Putamen (tissue), 1 donor: ENCODE measurements around the gene PHC3.
"Not testable (repeated sequence)": the region's sequence is repeated elsewhere in the genome, so short reads cannot be mapped to it uniquely, and the experiment has no call there.

Experiments used
- DNase-seq: peaks from one replicate; pipeline ENCODE4 v3.0.0-alpha.2; 2016; ENCODE audit warnings: low spot score

Gene PHC3

GRCh38 chr3:170195759-170196158 lies 14.2 kb upstream of the PHC3 start:
- not testable (repeated sequence) for DNase-seq

- no peak for DNase-seq
These were observed 8.1 kb upstream of the PHC3 start for GRCh38 chr3:170189398-170190256.

- DNase-seq = no peak
These were observed 1.2 kb downstream of the PHC3 start for GRCh38 chr3:170180079-170180907.

- DNase-seq = no peak
These were observed 2.1 kb downstream of the PHC3 start for GRCh38 chr3:170179432-170179831.

GRCh38 chr3:170178651-170179050 lies 2.9 kb downstream of the PHC3 start:
- no peak for DNase-seq

GRCh38 chr3:170171563-170171962 lies 10.0 kb downstream of the PHC3 start:
- no peak for DNase-seq

- DNase-seq = no peak
These were observed 16.8 kb downstream of the PHC3 start for GRCh38 chr3:170164717-170165116.

GRCh38 chr3:170163956-170164645 lies 17.4 kb downstream of the PHC3 start:
- no peak for DNase-seq

GRCh38 chr3:170162630-170163029 lies 18.9 kb downstream of the PHC3 start:
- DNase-seq = no peak

- DNase-seq = no peak
These were observed 19.5 kb downstream of the PHC3 start for GRCh38 chr3:170162052-170162451.

GRCh38 chr3:170159933-170160332 lies 21.6 kb downstream of the PHC3 start:
- DNase-seq = no peak

GRCh38 chr3:170159459-170159858 lies 22.1 kb downstream of the PHC3 start:
- DNase-seq = no peak

- no peak for DNase-seq
These were observed 25.9 kb downstream of the PHC3 start for GRCh38 chr3:170155604-170156003.

- DNase-seq = no peak
These were observed 26.9 kb downstream of the PHC3 start for GRCh38 chr3:170154569-170155143.

- DNase-seq = no peak
These were observed 27.4 kb downstream of the PHC3 start for GRCh38 chr3:170154084-170154483.

GRCh38 chr3:170151536-170151935 lies 30.0 kb downstream of the PHC3 start:
- DNase-seq = no peak

- DNase-seq = no peak
These were observed 32.5 kb downstream of the PHC3 start for GRCh38 chr3:170149016-170149415.

- DNase-seq = no peak
These were observed 36.3 kb downstream of the PHC3 start for GRCh38 chr3:170145278-170145677.

GRCh38 chr3:170144437-170144843 lies 37.1 kb downstream of the PHC3 start:
- no peak for DNase-seq

GRCh38 chr3:170142373-170142772 lies 39.2 kb downstream of the PHC3 start:
- DNase-seq = no peak

- no peak for DNase-seq
These were observed 43.5 kb downstream of the PHC3 start for GRCh38 chr3:170137986-170138385.

GRCh38 chr3:170132335-170132734 lies 49.2 kb downstream of the PHC3 start:
- DNase-seq = no peak
